Heart left ventricle (tissue), 13 donors: Measurements from ENCODE around the gene SMARCD3.

Source experiments
- CTCF ChIP-seq, 12 donors: fragments of 200-600 bp; sonication (generic) in 4 of 12; IDR thresholded peaks; one replicate each; pipeline versions ENCODE4 v1.5.0 to v1.8.0; 2018 to 2022; ENCODE audit warnings: antibody characterized with exemption in 12 of 12, mild to moderate bottlenecking in 5 of 12
- POLR2A ChIP-seq, 2 donors: fragments of 450-650 bp; IDR thresholded peaks; one replicate each; pipeline ENCODE4 v1.6.1; 2017; ENCODE audit warnings: antibody characterized with exemption in 2 of 2, mild to moderate bottlenecking in 2 of 2, moderate library complexity in 2 of 2
- donor health status: ischemic (EF 13 %, LVEDD 7.1; RV severe dilation, severe dysfunction).
- donor health status: DM: no; HTN: yes; CAD: no.
- donor health status: DM: no; HTN: no; CAD: no.
- donor health status: ischemic (EF 25% LVEDD 6.9; RV normal size, moderate dysfunction).
- donor health status: ischemic (EF 25% LVEDD 5.7; RV mildly dilated, moderate dysfunction).
- donor health status: ischemic (EF 35%, LVEDD 5.7; RV mildly dilated, moderate dysfunction).
- donor health status: nonischemic (EF 11% LVEDD 7.7; RV severe dilation, severe dysfunction).
- donor health status: DM: yes; HTN: yes; CAD: no.
- donor health status: PGD.
- donor health status: ischemic (EF 29% LVEDD 5.4; RV normal size, mild dysfunction).
- donor health status: nonischemic (EF 23%, LVEDD 6.1; RV moderate dilation, normal function).

- TF ChIP-seq CTCF (IDR thresholded peaks at IDR 0.05) = no peak
- no peak for TF ChIP-seq POLR2A (IDR thresholded peaks at IDR 0.05)
Measured at GRCh38 chr7:151272877-151273276, 24.4 kb upstream of the SMARCD3 start.
